Fibroblast of lung (primary cell): ENCODE results near the gene NR3C2. TPM values are rescaled to one million over a fixed set of nuclear protein-coding genes. Genes with fewer than 3 reads are reported as not detected.

Experiments used
- DNase-seq, 2 donors: peaks; one replicate each; pipeline versions ENCODE4 v3.0.0 to v3.0.0-alpha.2; 2010; ENCODE audit warnings: low read depth in 2 of 2
- H2AFZ ChIP-seq: 2 replicates; pipeline ENCODE4 v1.5.1; 2012; ENCODE audit warnings: low read length, control low read depth, inconsistent platforms
- H3K27ac ChIP-seq: 2 replicates; pipeline ENCODE4 v1.5.1; 2011; ENCODE audit warnings: low read length, control low read depth; ENCODE audit not compliant: insufficient read depth
- H3K27me3 ChIP-seq: 2 replicates; pipeline ENCODE4 v1.5.1; 2011; ENCODE audit warnings: mild to moderate bottlenecking, low read length; ENCODE audit not compliant: control insufficient read depth, insufficient read depth
- H3K36me3 ChIP-seq: 2 replicates; pipeline ENCODE4 v1.5.1; 2011; ENCODE audit warnings: low read length; ENCODE audit not compliant: control insufficient read depth, insufficient read depth
- H3K4me1 ChIP-seq: 2 replicates; pipeline ENCODE4 v1.5.1; 2011; ENCODE audit warnings: low read length; ENCODE audit not compliant: control insufficient read depth, insufficient read depth; ENCODE audit errors: extremely low read depth
- H3K4me2 ChIP-seq: 2 replicates; pipeline ENCODE4 v1.5.1; 2011; ENCODE audit warnings: low read length, control low read depth; ENCODE audit not compliant: insufficient read depth; ENCODE audit errors: extremely low read depth
- H3K4me3 ChIP-seq, 4 experiments: fragments of 200-600 bp in 1 of 4; sonication (generic) in 1 of 4; replicated peaks in 1 of 4; 2 replicates each; pipeline ENCODE4 v1.5.1; 2011 to 2016; ENCODE audit warnings: low read length in 4 of 4, low read depth in 3 of 4, mild to moderate bottlenecking in 3 of 4, control low read depth in 2 of 4, inconsistent platforms in 1 of 4, mixed read lengths in 1 of 4; ENCODE audit not compliant: insufficient read depth in 1 of 4; ENCODE audit errors: control extremely low read depth in 1 of 4
- H3K79me2 ChIP-seq: 2 replicates; pipeline ENCODE4 v1.5.1; 2012; ENCODE audit warnings: mild to moderate bottlenecking, low read length, inconsistent platforms; ENCODE audit not compliant: control insufficient read depth, insufficient read depth
- H3K9ac ChIP-seq: 2 replicates; pipeline ENCODE4 v1.5.1; 2011; ENCODE audit warnings: mild to moderate bottlenecking, low read length, control low read depth; ENCODE audit not compliant: insufficient read depth
- H3K9me3 ChIP-seq: 2 replicates; pipeline ENCODE4 v1.5.1; 2012; ENCODE audit warnings: low read depth, low read length; ENCODE audit not compliant: control insufficient read depth, insufficient read depth
- H4K20me1 ChIP-seq: 2 replicates; pipeline ENCODE4 v1.5.1; 2011; ENCODE audit warnings: low read length; ENCODE audit not compliant: control insufficient read depth, insufficient read depth; ENCODE audit errors: extremely low read depth
- CTCF ChIP-seq, 2 donors: IDR thresholded peaks in 1 of 2; conservative IDR thresholded peaks in 1 of 2; 1 replicate in 1 of 2; 2 replicates in 1 of 2; pipeline ENCODE4 v1.5.1; 2011 to 2012; ENCODE audit warnings: low read length in 2 of 2, control low read depth in 1 of 2, inconsistent platforms in 1 of 2, low read depth in 1 of 2, mild to moderate bottlenecking in 1 of 2
- EZH2 ChIP-seq: IDR thresholded peaks from 2 replicates; pipeline ENCODE4 v1.5.1; 2012; ENCODE audit warnings: low read length, control low read depth, mild to moderate bottlenecking; ENCODE audit errors: missing control alignments
- polyA plus RNA-seq, 2 donors: library from polyadenylated mRNA; depleted of rRNA in 1 of 2; stranded (reverse) in 1 of 2; unstranded in 1 of 2; fragments of >200 nt; gene quantifications; 2 replicates each; pipeline ENCODE4 v1.2.1, GENCODE V29; 2011 to 2012; ENCODE audit warnings: missing spikeins in 1 of 2
- total RNA-seq: library from RNA; depleted of rRNA; stranded (reverse); fragments of >200 nt; gene quantifications from 2 replicates; pipeline ENCODE4 v1.2.1, GENCODE V29; 2014

NR3C2 gene
- total and polyA plus RNA-seq, 2 donors (not counting 1 experiment from before 2014, with no cell fraction given), result 1.9 to 7.4 TPM

GRCh38 chr4:148110169-148110568 lies 332.0 kb downstream of the NR3C2 start:
- Histone ChIP-seq H3K4me3 (no peak overlapping the region), H3K9ac (no peak overlapping the region), H3K9me3 (no peaks in the 10 kb centered on the region), H3K4me1 (no peaks in the 10 kb centered on the region), H3K27me3 (no peaks in the 10 kb centered on the region), H2AFZ (no peak overlapping the region), H3K27ac (no peak overlapping the region), H3K4me2 (no peak overlapping the region), H3K79me2 (no peaks in the 10 kb centered on the region), H3K36me3 (peaks cover 3% of the 10 kb centered on the region), H4K20me1 (no peaks in the 10 kb centered on the region)
- TF ChIP-seq CTCF (conservative IDR thresholded peaks at IDR 0.05 in 1 of 2, IDR thresholded peaks at IDR 0.05 in 1 of 2; ENCODE audit: low read depth in 1 of 2, low read length in 2 of 2) (no peak), EZH2 (no peak)
- DNase-seq, result no peak

DNA sequence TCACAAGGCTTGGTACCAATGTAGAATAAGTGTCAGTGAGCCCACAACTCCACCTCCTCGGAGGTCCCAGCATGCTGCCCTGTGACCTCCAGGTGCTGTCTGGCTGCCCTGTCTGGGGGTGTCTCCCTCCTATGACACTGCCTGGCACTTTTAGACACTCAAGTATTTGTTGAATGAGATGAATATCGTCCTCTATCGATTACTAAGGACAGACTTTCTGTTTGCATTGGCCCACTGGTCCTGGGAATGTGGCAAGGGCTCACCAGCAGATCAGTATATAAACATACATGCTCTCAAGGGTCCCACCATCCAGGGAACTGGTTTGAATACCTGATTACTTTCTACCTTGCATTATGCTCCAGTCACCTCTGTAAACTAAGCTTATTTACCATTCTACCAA lies 333.0 kb downstream of the NR3C2 start:
- H3K4me3 ChIP-seq, result no peak overlapping the region
- no peaks in the 10 kb centered on the region for H3K27me3 ChIP-seq
- peaks cover 3% of the 10 kb centered on the region for H3K36me3 ChIP-seq
- no peak for TF ChIP-seq CTCF (conservative IDR thresholded peaks at IDR 0.05 in 1 of 2, IDR thresholded peaks at IDR 0.05 in 1 of 2; ENCODE audit: low read depth in 1 of 2, low read length in 2 of 2)
- no peak for TF ChIP-seq EZH2
- H3K4me2 ChIP-seq, result no peak overlapping the region
- H3K4me1 ChIP-seq, result no peaks in the 10 kb centered on the region
- H3K27ac ChIP-seq, result no peak overlapping the region
- no peaks in the 10 kb centered on the region for H3K9me3 ChIP-seq
- H3K79me2 ChIP-seq, result no peaks in the 10 kb centered on the region
- DNase-seq, result no peak
- H4K20me1 ChIP-seq, result no peaks in the 10 kb centered on the region
- no peak overlapping the region for H2AFZ ChIP-seq
- H3K9ac ChIP-seq, result no peak overlapping the region

- no peak overlapping the region for H3K4me3 ChIP-seq
- H3K4me1 ChIP-seq, result no peaks in the 10 kb centered on the region
- no peak overlapping the region for H3K4me2 ChIP-seq
- H3K9ac ChIP-seq, result no peak overlapping the region
- peaks cover under 1% of the 10 kb centered on the region for H3K36me3 ChIP-seq
- H3K9me3 ChIP-seq, result no peaks in the 10 kb centered on the region
- no peaks in the 10 kb centered on the region for H3K27me3 ChIP-seq
- no peak overlapping the region for H3K27ac ChIP-seq
- no peak for TF ChIP-seq EZH2
- TF ChIP-seq CTCF (conservative IDR thresholded peaks at IDR 0.05 in 1 of 2, IDR thresholded peaks at IDR 0.05 in 1 of 2; ENCODE audit: low read depth in 1 of 2, low read length in 2 of 2), result no peak
- no peaks in the 10 kb centered on the region for H4K20me1 ChIP-seq
- DNase-seq, result no peak
- no peaks in the 10 kb centered on the region for H3K79me2 ChIP-seq
- H2AFZ ChIP-seq, result no peak overlapping the region
Observed at GRCh38 chr4:148108766-148109165, 333.4 kb downstream of the NR3C2 start.
